Fibroblast of skin of right quadriceps (primary cell): ENCODE results near the gene ZFAND3.
A peak's percentile ranks its signal among the peaks of the same experiment; 100 is the strongest.

Experiments used
- DNase-seq: peaks from one replicate; pipeline ENCODE4 v3.0.0-alpha.2; 2013

Gene ZFAND3

GRCh38 chr6:37897818-37898515, 78.4 kb downstream of the ZFAND3 start:
- DNase-seq: no peak

- DNase-seq: no peak
Observed at GRCh38 chr6:37903351-37904340, 84.1 kb downstream of the ZFAND3 start.

DNA sequence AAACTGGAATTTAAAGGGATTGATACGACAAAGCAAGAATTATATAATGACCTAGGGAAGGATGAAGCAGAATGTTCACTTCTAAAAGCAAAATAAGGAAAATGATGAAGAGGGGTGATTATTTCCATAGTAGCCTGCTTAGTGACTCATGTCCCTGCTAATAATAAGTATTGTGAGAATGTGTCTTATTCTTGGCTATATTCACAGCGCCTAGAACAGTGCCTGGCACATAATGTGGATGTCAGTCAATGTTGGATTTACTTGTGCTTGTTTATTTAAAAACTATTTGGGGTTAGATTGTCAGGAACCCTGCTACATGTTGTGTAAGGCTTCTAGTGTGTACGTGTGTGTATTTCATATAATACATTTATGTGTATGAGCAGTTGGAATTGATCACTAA, 85.1 kb downstream of the ZFAND3 start:
- no peak for DNase-seq

- no peak for DNase-seq
Observed at GRCh38 chr6:37906121-37906520, 86.6 kb downstream of the ZFAND3 start.

GRCh38 chr6:37910998-37911397, 91.5 kb downstream of the ZFAND3 start:
- DNase-seq: no peak

DNA sequence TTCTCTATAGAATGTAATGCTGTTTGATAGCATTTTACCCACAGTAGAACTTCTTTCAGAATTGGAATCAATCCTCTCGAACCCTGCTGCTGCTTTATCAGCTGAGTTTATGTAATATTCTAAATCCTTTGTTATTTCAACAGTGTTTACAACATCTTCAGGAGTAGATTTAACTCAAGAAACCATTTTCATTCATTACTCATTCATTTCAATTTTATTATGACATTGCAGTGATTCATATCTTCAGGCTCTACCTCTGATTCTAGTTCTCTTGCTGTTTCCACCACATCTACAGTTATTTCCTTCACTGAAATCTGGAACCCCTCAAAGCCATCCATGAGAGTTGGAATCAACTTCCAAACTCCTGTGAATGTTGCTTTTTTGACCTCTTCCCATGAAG, 93.7 kb downstream of the ZFAND3 start:
- DNase-seq: peak; percentile 15

GRCh38 chr6:37915463-37915862, 95.9 kb downstream of the ZFAND3 start:
- no peak for DNase-seq

DNA sequence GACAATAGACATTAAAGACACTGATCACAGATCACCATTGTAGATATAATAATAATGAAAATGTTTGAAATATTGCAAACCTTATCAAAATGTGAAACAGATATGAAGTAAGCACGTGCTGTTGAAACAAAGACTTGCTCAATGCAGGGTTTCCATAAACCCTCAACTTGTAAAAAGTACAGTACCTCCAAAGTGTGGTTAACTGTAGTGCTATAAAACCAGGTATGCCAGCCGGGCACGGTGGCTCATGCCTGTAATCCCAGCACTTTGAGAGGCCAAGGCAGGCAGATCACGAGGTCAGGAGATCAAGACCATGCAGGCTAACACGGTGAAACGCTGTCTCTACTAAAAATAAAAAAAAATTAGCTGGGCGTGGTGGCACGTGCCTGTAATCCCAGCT, 96.6 kb downstream of the ZFAND3 start:
- DNase-seq: no peak

DNA sequence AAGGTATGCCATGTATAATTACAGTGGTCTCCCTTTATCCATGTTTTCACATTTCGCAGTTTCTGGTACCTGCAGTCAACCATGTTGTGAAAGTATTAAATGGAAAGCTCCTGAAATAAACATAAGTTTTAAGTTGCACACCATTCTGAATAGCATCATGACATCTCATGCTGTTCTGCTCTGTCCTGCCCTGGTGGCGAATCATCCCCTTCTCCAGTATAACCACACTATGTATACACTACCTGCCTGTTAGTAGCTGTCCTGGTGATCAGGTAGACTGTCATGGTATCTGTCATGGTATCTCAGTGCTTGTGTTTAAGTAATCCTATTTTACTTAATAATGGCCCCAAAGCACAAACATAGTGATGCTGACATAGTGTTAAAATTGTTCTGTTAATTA, 97.1 kb downstream of the ZFAND3 start:
- no peak for DNase-seq

DNA sequence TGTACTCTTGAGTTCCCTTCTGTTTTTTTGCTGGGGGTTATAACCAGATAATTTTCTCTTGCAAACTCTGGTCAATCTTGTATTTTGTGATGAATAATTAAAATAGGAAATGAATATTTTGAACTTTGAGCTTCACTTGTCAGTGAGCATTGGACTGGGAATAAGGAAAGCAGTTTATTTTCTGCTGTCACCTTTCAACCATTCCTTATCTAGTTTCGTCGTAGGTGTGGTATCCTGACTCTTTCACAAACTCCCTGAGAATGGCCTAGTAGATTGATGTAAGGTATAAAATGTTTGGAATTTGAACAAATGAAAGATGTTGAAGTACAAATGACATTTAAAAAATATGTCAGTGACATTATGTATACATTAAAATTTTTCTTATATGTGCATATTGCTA, 98.0 kb downstream of the ZFAND3 start:
- no peak for DNase-seq

DNA sequence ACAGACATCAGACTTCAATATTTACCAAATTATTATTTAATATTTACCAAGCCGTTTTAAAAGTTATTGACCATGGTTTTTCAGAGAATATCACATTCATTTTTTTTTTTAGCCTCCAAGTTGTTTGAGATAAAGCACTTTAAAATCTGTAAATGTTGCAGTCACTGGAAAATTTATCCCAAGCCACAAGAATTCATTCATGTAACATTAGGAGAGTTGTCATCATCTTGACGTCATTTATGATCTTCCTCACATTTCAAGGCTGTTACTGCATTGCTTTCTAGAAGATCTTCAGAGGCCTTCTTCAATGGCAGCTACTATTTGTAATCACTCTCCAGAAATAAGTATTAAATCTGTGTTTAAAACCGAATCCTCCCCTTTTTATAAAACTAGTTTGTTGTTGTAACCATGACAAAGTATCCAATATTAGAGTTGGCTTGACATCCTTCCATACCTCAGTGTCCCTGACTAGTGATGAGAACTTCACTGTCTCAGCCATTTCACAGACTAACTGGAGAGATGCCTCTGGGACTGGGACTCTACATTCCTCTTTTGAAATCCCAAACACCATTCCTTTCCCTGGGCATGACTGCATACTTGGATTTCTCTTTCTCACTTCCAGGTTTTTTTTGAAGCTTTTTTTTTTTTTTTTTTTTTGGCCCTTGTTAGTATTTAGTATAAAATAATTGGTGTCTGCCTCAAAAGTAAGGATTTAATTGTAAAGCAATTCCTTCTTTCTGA, 100.1 kb downstream of the ZFAND3 start:
- peak; percentile 83 for DNase-seq

DNA sequence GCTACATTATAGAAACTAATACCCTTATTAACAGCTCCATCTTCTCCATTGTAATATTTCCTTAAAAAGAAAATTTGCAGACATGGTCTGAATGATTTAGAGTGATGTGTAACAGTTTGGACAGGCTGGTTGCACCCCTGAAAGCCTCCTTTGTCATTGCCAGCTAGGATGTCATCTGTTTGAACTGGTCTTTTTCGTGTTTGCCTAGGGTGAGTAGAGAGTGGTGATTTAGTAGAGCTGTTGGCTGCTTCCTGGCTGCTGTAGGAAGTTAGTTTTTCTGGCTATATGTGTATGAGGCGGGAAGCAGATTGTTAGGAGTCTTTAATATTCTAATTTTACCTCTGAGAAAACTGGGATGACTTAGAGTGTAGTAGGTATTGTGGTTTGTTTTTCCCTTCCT, 101.1 kb downstream of the ZFAND3 start:
- no peak for DNase-seq

DNA sequence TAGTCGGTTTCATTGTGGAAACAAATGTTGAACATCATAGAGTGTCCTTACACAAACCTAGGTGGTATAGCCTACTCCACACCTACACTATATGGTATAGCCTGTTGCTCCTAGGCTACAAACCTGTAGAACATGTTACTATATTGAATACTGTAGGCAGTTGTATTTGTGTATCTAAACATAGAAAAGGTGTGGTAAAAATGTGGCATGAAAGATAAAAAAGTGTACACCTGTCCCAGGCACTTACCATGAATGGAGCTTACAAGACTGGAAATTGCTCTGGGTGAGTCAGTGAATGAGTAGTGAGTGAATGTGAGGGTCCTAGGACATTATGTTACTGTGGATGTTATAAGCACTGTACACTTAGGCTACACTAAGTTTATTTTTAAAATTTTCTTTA, 103.0 kb downstream of the ZFAND3 start:
- no peak for DNase-seq

DNA sequence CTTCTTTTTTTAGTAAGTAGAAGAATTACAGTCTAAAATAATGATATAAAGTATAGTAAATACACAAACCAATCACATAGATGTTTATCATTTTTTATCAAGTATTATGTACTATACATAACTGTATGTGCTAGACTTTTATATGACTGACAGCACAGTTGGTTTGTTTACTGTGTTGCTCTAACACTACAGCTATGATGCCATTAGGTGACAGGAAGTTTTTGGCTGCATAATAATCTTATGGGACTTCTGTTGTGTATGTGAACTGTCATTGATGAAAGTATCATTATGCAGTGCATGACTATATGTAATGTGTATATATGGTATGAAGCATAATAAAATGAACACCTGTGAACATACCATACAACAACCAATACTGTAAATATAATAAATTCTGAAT, 104.0 kb downstream of the ZFAND3 start:
- DNase-seq: no peak

- DNase-seq: no peak
Observed at GRCh38 chr6:37926661-37927060, 107.1 kb downstream of the ZFAND3 start.

- no peak for DNase-seq
Observed at GRCh38 chr6:37928217-37928616, 108.7 kb downstream of the ZFAND3 start.

DNA sequence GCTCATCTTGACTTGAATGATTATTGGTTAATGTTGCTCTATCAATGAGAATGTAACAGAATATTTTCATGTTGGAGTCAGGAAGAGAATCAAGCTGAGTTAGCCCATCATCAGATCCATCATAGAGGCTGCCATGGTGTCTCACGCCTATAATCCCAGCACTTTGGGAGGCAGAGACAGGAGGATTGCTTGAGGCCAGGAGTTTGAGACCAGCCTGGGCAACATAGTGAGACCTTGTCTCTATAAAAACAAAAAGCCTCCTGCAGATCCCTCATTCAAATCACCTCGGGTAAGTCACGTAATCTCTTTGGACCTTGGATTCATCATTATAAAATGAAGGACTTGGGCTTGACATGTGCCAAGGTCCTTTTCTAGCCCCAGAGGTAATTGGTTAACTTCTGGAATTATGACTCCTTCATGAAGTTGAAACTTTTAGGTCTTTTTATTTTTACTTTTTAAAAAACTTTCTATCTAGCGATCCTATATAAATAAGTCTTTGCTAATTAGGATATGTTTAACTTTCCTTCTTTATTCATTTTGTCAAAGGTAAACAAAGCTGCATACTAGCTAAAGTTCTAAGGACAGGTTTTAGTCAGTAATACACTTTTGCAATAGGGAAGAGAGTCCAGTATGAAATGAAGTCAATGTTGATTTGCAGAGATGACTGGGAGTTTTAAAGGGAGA, 110.9 kb downstream of the ZFAND3 start:
- no peak for DNase-seq

GRCh38 chr6:37931066-37931465, 111.5 kb downstream of the ZFAND3 start:
- no peak for DNase-seq

GRCh38 chr6:37934276-37934675, 114.7 kb downstream of the ZFAND3 start:
- DNase-seq: peak; percentile 8

- no peak for DNase-seq
Observed at GRCh38 chr6:37936150-37936549, 116.6 kb downstream of the ZFAND3 start.

DNA sequence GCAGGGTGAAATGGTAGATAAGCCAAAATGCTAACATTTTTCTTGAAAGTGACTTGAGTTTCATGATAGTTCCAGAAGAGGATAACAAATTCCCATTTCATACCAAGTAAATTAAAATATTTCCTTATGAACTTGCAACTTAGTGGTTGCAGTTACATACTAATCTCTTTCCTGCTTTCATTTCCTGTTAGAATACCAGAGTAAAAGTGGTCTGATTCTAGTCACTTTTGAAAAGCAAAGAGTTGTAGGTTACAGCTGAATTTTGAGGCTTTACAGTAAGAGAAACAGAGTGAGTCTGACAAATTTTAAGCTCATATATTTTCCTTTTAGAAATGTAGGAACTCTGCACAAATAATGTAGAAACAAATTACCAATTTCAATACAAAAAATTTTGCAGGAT, 117.4 kb downstream of the ZFAND3 start:
- peak; percentile 9 for DNase-seq

- DNase-seq: peak; percentile 7
Observed at GRCh38 chr6:37938909-37939308, 119.4 kb downstream of the ZFAND3 start.
